ENCODE data around the gene UCN. TPM values are rescaled to one million over a fixed set of nuclear protein-coding genes. Genes with fewer than 3 reads are reported as not detected.
"Not testable (repeated sequence)": the region's sequence is repeated elsewhere in the genome, so short reads cannot be mapped to it uniquely, and the experiment has no call there.

UCN gene
- polyA plus RNA-seq, 1 experiment = 0.40 TPM

DNA sequence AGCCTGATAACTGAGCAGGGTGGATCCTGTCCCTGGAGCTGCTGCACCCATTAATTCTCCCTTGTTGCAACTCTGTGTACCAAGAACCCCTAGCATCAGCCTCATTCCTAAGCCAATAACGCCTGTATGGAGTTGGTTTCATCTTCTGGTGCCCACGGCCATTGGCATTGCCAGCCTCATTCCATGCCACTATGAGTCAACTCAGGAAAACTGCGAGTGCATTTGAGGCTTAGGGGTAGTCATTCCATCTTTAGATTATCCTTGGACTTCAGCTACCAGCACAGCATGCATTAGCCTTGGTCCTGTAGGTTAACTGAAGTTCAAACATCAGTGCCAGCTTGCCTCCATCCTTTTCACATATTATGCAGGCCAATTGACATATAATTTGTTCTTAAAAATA is 27.4 kb downstream of the UCN start:
- Histone ChIP-seq H3K27ac (ENCODE audit: low read depth, low read length) (peak overlapping the region; percentile 31), H3K27me3 (ENCODE audit: control insufficient read depth, insufficient read depth, low read length) (peaks cover 12% of the 10 kb centered on the region), H3K4me3 (ENCODE audit: low read depth, low read length) (no peak overlapping the region), H3K9me3 (ENCODE audit: control insufficient read depth, insufficient read depth, low read length) (no peaks in the 10 kb centered on the region)
- no peak for TF ChIP-seq CTCF (IDR thresholded peaks at IDR 0.05; ENCODE audit: low read depth, low read length)
- DNase-seq (ENCODE audit: low read depth, low spot score) = no peak
- CTCF ChIA-PET = interaction anchor here (0.8 to 6.5 kb wide), 10 partner anchors 10 to 182 kb away, joined by 3 to 87 read pairs (median 42); no protein-coding TSS in a partner anchor
- POLR2A ChIA-PET = no interaction called here

DNA sequence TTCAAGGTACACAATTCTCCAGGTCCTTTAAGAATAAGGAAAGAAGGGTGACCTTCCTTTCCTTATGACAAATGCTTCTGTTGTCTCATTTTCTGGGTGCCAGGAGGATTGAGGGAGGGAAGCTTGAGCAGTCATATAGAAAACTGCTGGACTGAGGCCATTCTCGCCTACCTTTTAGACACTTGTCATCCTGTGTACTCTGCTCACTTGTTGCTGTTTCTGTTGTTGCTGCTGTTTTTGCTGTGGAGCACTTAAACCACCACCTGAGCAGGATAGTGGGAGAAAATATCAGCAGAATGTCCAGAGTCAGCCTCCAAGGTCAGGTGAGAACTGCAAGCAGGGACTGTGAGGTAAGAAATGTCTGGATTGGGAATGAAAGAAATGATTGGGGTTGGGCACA is 30.2 kb downstream of the UCN start:
- ChIA-PET POLR2A (no interaction called here), CTCF (interaction anchor here (2.4 to 6.5 kb wide), 5 partner anchors 10 to 180 kb away, joined by 11 to 64 read pairs (median 43); no protein-coding TSS in a partner anchor)
- TF ChIP-seq CTCF (IDR thresholded peaks at IDR 0.05; ENCODE audit: low read depth, low read length) = no peak
- Histone ChIP-seq H3K4me3 (ENCODE audit: low read depth, low read length) (no peak overlapping the region), H3K9me3 (ENCODE audit: control insufficient read depth, insufficient read depth, low read length) (no peaks in the 10 kb centered on the region), H3K27ac (ENCODE audit: low read depth, low read length) (no peak overlapping the region), H3K27me3 (ENCODE audit: control insufficient read depth, insufficient read depth, low read length) (peaks cover 15% of the 10 kb centered on the region)
- DNase-seq (ENCODE audit: low read depth, low spot score) = no peak

GRCh38 chr2:27275211-27276150 is 32.8 kb downstream of the UCN start, which contains the start of gene DNAJC5G:
Gene DNAJC5G (plus strand): TSS chr2:27275433. CDS start chr2:27276729, 1,296 bp downstream.
- CTCF ChIA-PET = interaction anchor here (1.3 kb wide), 1 partner anchor 10 kb away, joined by 4 read pairs; no protein-coding TSS in a partner anchor
- H3K9me3 ChIP-seq (ENCODE audit: control insufficient read depth, insufficient read depth, low read length) = no peaks in the 10 kb centered on the region
- POLR2A ChIA-PET = interaction anchor here (0.6 kb wide), 1 partner anchor 153 kb away, joined by 5 read pairs; the partner anchor contains the start of gene NRBP1
- H3K27ac ChIP-seq (ENCODE audit: low read depth, low read length) = no peak within 1 kb of the TSS
- peaks cover 18% of the 10 kb centered on the region for H3K27me3 ChIP-seq (ENCODE audit: control insufficient read depth, insufficient read depth, low read length)
- no peak for TF ChIP-seq CTCF (IDR thresholded peaks at IDR 0.05; ENCODE audit: low read depth, low read length)
- no peak within 1 kb of the TSS for H3K4me3 ChIP-seq (ENCODE audit: low read depth, low read length)
- DNase-seq (ENCODE audit: low read depth, low spot score) = no peak

DNA sequence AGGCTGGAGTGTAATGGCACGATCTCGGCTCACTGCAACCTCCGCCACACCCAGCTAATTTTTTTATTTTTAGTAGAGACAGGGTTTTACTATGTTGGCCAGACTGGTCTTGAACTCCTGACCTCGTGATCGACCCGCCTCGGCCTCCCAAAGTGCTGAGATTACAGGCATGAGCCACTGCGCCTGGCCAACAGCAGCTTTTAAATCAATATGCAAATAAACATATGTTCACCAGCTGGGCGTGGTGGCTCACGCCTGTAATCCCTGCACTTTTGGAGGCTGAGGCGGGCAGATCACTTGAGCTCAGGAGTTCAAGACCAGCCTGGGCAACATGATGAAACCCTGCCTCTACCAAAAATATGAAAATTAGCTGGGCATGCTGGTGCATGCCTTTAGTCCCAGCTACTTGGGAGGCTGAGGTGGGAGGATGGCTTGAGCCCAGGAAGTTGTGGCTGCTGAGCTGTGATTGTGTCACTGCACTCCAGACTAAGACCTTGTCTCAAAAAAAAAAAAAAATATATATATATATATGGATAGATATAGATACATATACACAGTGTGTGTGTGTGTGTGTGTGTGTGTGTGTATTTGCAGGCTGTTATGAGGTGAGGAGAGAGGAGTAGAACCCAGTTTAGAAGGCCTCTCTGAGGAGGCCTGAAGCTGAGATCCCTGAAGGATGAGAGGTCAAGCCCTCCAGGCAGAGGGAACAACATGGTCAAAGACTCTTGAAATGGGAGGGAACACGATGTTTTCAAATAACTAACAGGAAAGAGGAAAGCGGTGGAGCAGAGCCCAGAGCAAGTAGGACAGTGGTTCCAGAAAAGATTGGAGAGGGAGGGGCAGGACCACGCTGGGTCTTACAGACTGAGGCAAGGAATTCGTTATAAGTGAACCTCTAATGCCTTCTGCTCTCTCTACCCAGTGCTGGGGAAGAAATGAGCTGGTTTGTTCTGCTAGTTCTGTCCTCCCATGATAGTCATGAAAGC is 35.4 kb downstream of the UCN start:
- peaks cover 24% of the 10 kb centered on the region for H3K27me3 ChIP-seq (ENCODE audit: control insufficient read depth, insufficient read depth, low read length)
- not testable (repeated sequence) for H3K27ac ChIP-seq (ENCODE audit: low read depth, low read length); H3K9me3 ChIP-seq (ENCODE audit: control insufficient read depth, insufficient read depth, low read length); H3K4me3 ChIP-seq (ENCODE audit: low read depth, low read length); DNase-seq (ENCODE audit: low read depth, low spot score)
- ChIA-PET POLR2A (interaction anchor here (0.7 kb wide), 1 partner anchor 31 kb away, joined by 4 read pairs; no protein-coding TSS in a partner anchor), CTCF (interaction anchor here (0.7 to 4.2 kb wide), 5 partner anchors 8 to 84 kb away, joined by 3 to 45 read pairs (median 5); partner anchors contain the start of gene TRIM54)

Measured in AG04450 (cell line).